Measurements from ENCODE around the gene KCNE5. TPM values are rescaled to one million over a fixed set of nuclear protein-coding genes. Genes with fewer than 3 reads are reported as not detected.
A peak's percentile ranks its signal among the peaks of the same experiment; 100 is the strongest.
"Not testable (repeated sequence)": the region's sequence is repeated elsewhere in the genome, so short reads cannot be mapped to it uniquely, and the experiment has no call there.

The KCNE5 gene
- total RNA-seq: under 1 TPM; 0.16 to 0.26 TPM

GRCh38 chrX:109624641-109625616, at the start of gene KCNE5:
Gene KCNE5, minus strand, starts transcription at chrX:109625172. Its CDS starts 152 bp downstream, at chrX:109625020.
- peaks cover 1 to 2% of the 10 kb centered on the region in 2 donors for H3K9me3 Mint-ChIP-seq
- H3K4me1 Mint-ChIP-seq (ENCODE audit: low read depth): peaks cover 13% of the 10 kb centered on the region
- no peak for ATAC-seq (replicated peaks in 1 of 2)
- no peak for DNase-seq
- H3K4me3 Mint-ChIP-seq: no peak within 1 kb of the TSS
- H3K27ac Mint-ChIP-seq: no peak within 1 kb of the TSS
- peaks cover 16% of the 10 kb centered on the region for H3K27me3 Mint-ChIP-seq (ENCODE audit: low read depth)
- H3K36me3 Mint-ChIP-seq (ENCODE audit: insufficient read depth in 2 of 2): peaks cover 3 to 5% of the 10 kb centered on the region in 2 donors

GRCh38 chrX:109672239-109672638, 47.3 kb upstream of the KCNE5 start:
- ATAC-seq (replicated peaks in 1 of 2) (no peak), DNase-seq (no peak)
- no peaks in the 10 kb centered on the region for H3K27me3 Mint-ChIP-seq (ENCODE audit: low read depth)
- no peak overlapping the region for H3K27ac Mint-ChIP-seq
- H3K36me3 Mint-ChIP-seq (ENCODE audit: insufficient read depth in 2 of 2): peaks cover 0 to 14% of the 10 kb centered on the region in 2 donors
- no peak overlapping the region for H3K4me3 Mint-ChIP-seq
- no peaks in the 10 kb centered on the region for H3K4me1 Mint-ChIP-seq (ENCODE audit: low read depth)
- no peaks in the 10 kb centered on the region for H3K9me3 Mint-ChIP-seq

GRCh38 chrX:109671170-109671569, 46.2 kb upstream of the KCNE5 start:
- DNase-seq; H3K27ac Mint-ChIP-seq; H3K9me3 Mint-ChIP-seq; H3K4me3 Mint-ChIP-seq; H3K27me3 Mint-ChIP-seq (ENCODE audit: low read depth); ATAC-seq (replicated peaks in 1 of 2); H3K4me1 Mint-ChIP-seq (ENCODE audit: low read depth): not testable (repeated sequence)
- peaks cover 0 to 17% of the 10 kb centered on the region in 2 donors for H3K36me3 Mint-ChIP-seq (ENCODE audit: insufficient read depth in 2 of 2)

GRCh38 chrX:109667986-109668385, 43.0 kb upstream of the KCNE5 start:
- Mint-ChIP-seq H3K27ac (no peak overlapping the region), H3K4me1 (ENCODE audit: low read depth) (no peaks in the 10 kb centered on the region), H3K4me3 (no peak overlapping the region), H3K27me3 (ENCODE audit: low read depth) (peaks cover 7% of the 10 kb centered on the region), H3K9me3 (no peaks in the 10 kb centered on the region), H3K36me3 (ENCODE audit: insufficient read depth in 2 of 2) (peaks cover 3 to 21% of the 10 kb centered on the region in 2 donors)
- DNase-seq (no peak), ATAC-seq (replicated peaks in 1 of 2) (no peak)

GRCh38 chrX:109660435-109661143, 35.6 kb upstream of the KCNE5 start:
- ATAC-seq (replicated peaks in 1 of 2) (no peak), DNase-seq (no peak)
- Mint-ChIP-seq H3K27ac (no peak overlapping the region), H3K27me3 (ENCODE audit: low read depth) (no peaks in the 10 kb centered on the region), H3K9me3 (peaks cover 0 to 5% of the 10 kb centered on the region in 2 donors), H3K4me1 (ENCODE audit: low read depth) (no peaks in the 10 kb centered on the region), H3K36me3 (ENCODE audit: insufficient read depth in 2 of 2) (peaks cover 10 to 29% of the 10 kb centered on the region in 2 donors), H3K4me3 (no peak overlapping the region)

- Mint-ChIP-seq H3K9me3 (peaks cover 0 to 5% of the 10 kb centered on the region in 2 donors), H3K36me3 (ENCODE audit: insufficient read depth in 2 of 2) (peaks cover 10 to 26% of the 10 kb centered on the region in 2 donors), H3K4me1 (ENCODE audit: low read depth) (no peaks in the 10 kb centered on the region), H3K27me3 (ENCODE audit: low read depth) (no peaks in the 10 kb centered on the region), H3K27ac (no peak overlapping the region), H3K4me3 (no peak overlapping the region)
- DNase-seq: no peak
- no peak for ATAC-seq (replicated peaks in 1 of 2)
Measured at GRCh38 chrX:109658391-109658790, 33.4 kb upstream of the KCNE5 start.

- peaks cover 10 to 21% of the 10 kb centered on the region in 2 donors for H3K36me3 Mint-ChIP-seq (ENCODE audit: insufficient read depth in 2 of 2)
- H3K27me3 Mint-ChIP-seq (ENCODE audit: low read depth): not testable (repeated sequence)
Measured at GRCh38 chrX:109657364-109657763, 32.4 kb upstream of the KCNE5 start.

GRCh38 chrX:109656774-109657173, 31.8 kb upstream of the KCNE5 start:
- Mint-ChIP-seq H3K27ac (no peak overlapping the region), H3K9me3 (peaks cover 0 to 5% of the 10 kb centered on the region in 2 donors), H3K4me1 (ENCODE audit: low read depth) (no peaks in the 10 kb centered on the region), H3K4me3 (no peak overlapping the region), H3K36me3 (ENCODE audit: insufficient read depth in 2 of 2) (peaks cover 10 to 21% of the 10 kb centered on the region in 2 donors), H3K27me3 (ENCODE audit: low read depth) (no peaks in the 10 kb centered on the region)
- DNase-seq: no peak
- ATAC-seq (replicated peaks in 1 of 2): no peak

More at GRCh38 chrX:109657364-109657763, 32.4 kb upstream of the KCNE5 start:
- not testable (repeated sequence) for H3K9me3 Mint-ChIP-seq; DNase-seq; H3K4me3 Mint-ChIP-seq; H3K4me1 Mint-ChIP-seq (ENCODE audit: low read depth); H3K27ac Mint-ChIP-seq; ATAC-seq (replicated peaks in 1 of 2)

GRCh38 chrX:109655502-109656201, 30.7 kb upstream of the KCNE5 start:
- peaks cover 0 to 5% of the 10 kb centered on the region in 2 donors for H3K9me3 Mint-ChIP-seq
- no peak for DNase-seq
- no peaks in the 10 kb centered on the region for H3K27me3 Mint-ChIP-seq (ENCODE audit: low read depth)
- peaks cover 10 to 21% of the 10 kb centered on the region in 2 donors for H3K36me3 Mint-ChIP-seq (ENCODE audit: insufficient read depth in 2 of 2)
- H3K4me1 Mint-ChIP-seq (ENCODE audit: low read depth): no peaks in the 10 kb centered on the region
- peak overlapping the region; percentile 70 for H3K27ac Mint-ChIP-seq
- no peak for ATAC-seq (replicated peaks in 1 of 2)
- H3K4me3 Mint-ChIP-seq: no peak overlapping the region

- H3K9me3 Mint-ChIP-seq: peaks cover 0 to 5% of the 10 kb centered on the region in 2 donors
- no peak overlapping the region for H3K4me3 Mint-ChIP-seq
- H3K27ac Mint-ChIP-seq: no peak overlapping the region
- no peaks in the 10 kb centered on the region for H3K27me3 Mint-ChIP-seq (ENCODE audit: low read depth)
- ATAC-seq (replicated peaks in 1 of 2): no peak
- H3K36me3 Mint-ChIP-seq (ENCODE audit: insufficient read depth in 2 of 2): peaks cover 10 to 21% of the 10 kb centered on the region in 2 donors
- DNase-seq: no peak
- no peaks in the 10 kb centered on the region for H3K4me1 Mint-ChIP-seq (ENCODE audit: low read depth)
Measured at GRCh38 chrX:109654516-109655109, 29.6 kb upstream of the KCNE5 start.

- ATAC-seq (replicated peaks in 1 of 2); H3K9me3 Mint-ChIP-seq; H3K36me3 Mint-ChIP-seq (ENCODE audit: insufficient read depth in 2 of 2); H3K27me3 Mint-ChIP-seq (ENCODE audit: low read depth); DNase-seq; H3K4me3 Mint-ChIP-seq; H3K27ac Mint-ChIP-seq; H3K4me1 Mint-ChIP-seq (ENCODE audit: low read depth): not testable (repeated sequence)
Measured at GRCh38 chrX:109644671-109645070, 19.7 kb upstream of the KCNE5 start.

GRCh38 chrX:109643687-109644086, 18.7 kb upstream of the KCNE5 start:
- DNase-seq (no peak), ATAC-seq (replicated peaks in 1 of 2) (no peak)
- Mint-ChIP-seq H3K4me3 (no peak overlapping the region), H3K9me3 (no peaks in the 10 kb centered on the region), H3K27me3 (ENCODE audit: low read depth) (peaks cover 12% of the 10 kb centered on the region), H3K4me1 (ENCODE audit: low read depth) (peaks cover 5% of the 10 kb centered on the region), H3K27ac (no peak overlapping the region), H3K36me3 (ENCODE audit: insufficient read depth in 2 of 2) (peaks cover 1 to 4% of the 10 kb centered on the region in 2 donors)

Measured in activated T-cell treated with anti-CD3 and anti-CD28 coated beads, Interleukin-2, amount 50 U/mL, for 72 hours (primary cell).